GM13976 (cell line): ENCODE results near the gene TRAF4.
"Not testable (repeated sequence)": the region's sequence is repeated elsewhere in the genome, so short reads cannot be mapped to it uniquely, and the experiment has no call there.

Experiments
- DNase-seq: peaks from one replicate; pipeline ENCODE4 v3.0.0; 2012; ENCODE audit warnings: low spot score
- CTCF ChIP-seq: IDR thresholded peaks from 2 replicates; pipeline ENCODE4 v1.5.1; 2012; ENCODE audit warnings: borderline replicate concordance, mild to moderate bottlenecking; ENCODE audit not compliant: insufficient read depth; ENCODE audit errors: extremely low read depth, missing control alignments, control extremely low read depth
- in situ Hi-C: fragments of 300-500 bp; cut with MboI; formaldehyde crosslinking; loops from one replicate; pipeline ENCODE4 v1.12.0; 2022; ENCODE audit warnings: low sequenced_read_pairs, mixed read lengths, inconsistent platforms; ENCODE audit not compliant: unreplicated experiment

The TRAF4 gene

GRCh38 chr17:28716740-28717577, 26.9 kb upstream of the TRAF4 start:
- in situ Hi-C loops = no loop called here
- no peak for TF ChIP-seq CTCF
- DNase-seq = no peak

- in situ Hi-C loops = no loop called here
- TF ChIP-seq CTCF = peak; percentile 33
- DNase-seq = peak; percentile 41
Observed at GRCh38 chr17:28717578-28718332, 26.1 kb upstream of the TRAF4 start, which contains the start of gene RAB34. RAB34 (minus strand) TSS chr17:28717868; CDS start chr17:28717266, 602 bp downstream.

- in situ Hi-C loops = no loop called here
Observed at GRCh38 chr17:28718333-28719020, 25.3 kb upstream of the TRAF4 start.

GRCh38 chr17:28719021-28719433, 24.8 kb upstream of the TRAF4 start:
- no peak for TF ChIP-seq CTCF
- DNase-seq = no peak
- in situ Hi-C loops = no loop called here

More at GRCh38 chr17:28718333-28719020, 25.3 kb upstream of the TRAF4 start:
- TF ChIP-seq CTCF = no peak
- no peak for DNase-seq

GRCh38 chr17:28720247-28720996, 23.4 kb upstream of the TRAF4 start:
- in situ Hi-C loops = no loop called here
- DNase-seq = no peak
- TF ChIP-seq CTCF = no peak

GRCh38 chr17:28720997-28721329, 22.8 kb upstream of the TRAF4 start:
- not testable (repeated sequence) for DNase-seq

More at GRCh38 chr17:28720997-28721329, 22.8 kb upstream of the TRAF4 start:
- in situ Hi-C loops = not testable (repeated sequence)
